SK-N-SH treated with all-trans-retinoic acid at 6 μM for 48 hours (cell line): Measurements from ENCODE around the gene DCDC2.
"Not testable (repeated sequence)": the region's sequence is repeated elsewhere in the genome, so short reads cannot be mapped to it uniquely, and the experiment has no call there.

ENCODE experiments used
- ATAC-seq: fragments of 200-7000 bp; cut with Tn5 transposase; 3 replicates; pipeline ENCODE4 v1.9.1; 2020; ENCODE audit warnings: mild to moderate bottlenecking, moderate library complexity
- ARNTL ChIP-seq: fragments of 450-650 bp; formaldehyde crosslinking; IDR thresholded peaks from 2 replicates; pipeline ENCODE4 v1.5.0; 2020; ENCODE audit warnings: low read depth, mild to moderate bottlenecking, moderate library complexity, borderline replicate concordance
- BACH2 ChIP-seq: fragments of 250-450 bp; sonication (Bioruptor Pico); IDR thresholded peaks from 2 replicates; pipeline ENCODE4 v1.9.0; 2021; ENCODE audit warnings: mild to moderate bottlenecking, borderline replicate concordance
- CSDC2 ChIP-seq: fragments of 250-450 bp; sonication (Bioruptor Pico); IDR thresholded peaks from 2 replicates; pipeline ENCODE4 v1.5.0; 2020; ENCODE audit warnings: mild to moderate bottlenecking, moderate library complexity
- GLIS3 ChIP-seq: fragments of 250-450 bp; sonication (Bioruptor Pico); IDR thresholded peaks from 2 replicates; pipeline ENCODE4 v1.5.0; 2020; ENCODE audit warnings: mild to moderate bottlenecking, moderate library complexity
- OSR1 ChIP-seq: fragments of 250-450 bp; sonication (Bioruptor Pico); IDR thresholded peaks from 2 replicates; pipeline ENCODE4 v1.8.0; 2022; ENCODE audit warnings: moderate library complexity, mild to moderate bottlenecking, inconsistent platforms
- PPARA ChIP-seq: fragments of 250-450 bp; sonication (Bioruptor Pico); IDR thresholded peaks from 2 replicates; pipeline ENCODE4 v1.5.0; 2020; ENCODE audit warnings: mild to moderate bottlenecking, borderline replicate concordance
- RARB ChIP-seq: fragments of 250-450 bp; sonication (Bioruptor Pico); IDR thresholded peaks from 2 replicates; pipeline ENCODE4 v1.8.0; 2021; ENCODE audit warnings: mild to moderate bottlenecking, moderate library complexity
- SNAI2 ChIP-seq: fragments of 250-450 bp; sonication (Bioruptor Pico); IDR thresholded peaks from 2 replicates; pipeline ENCODE4 v1.5.0; 2020; ENCODE audit warnings: mild to moderate bottlenecking, moderate library complexity
- TCF4 ChIP-seq: fragments of 250-450 bp; sonication (Bioruptor Pico); IDR thresholded peaks from 2 replicates; pipeline ENCODE4 v1.8.0; 2021; ENCODE audit warnings: mild to moderate bottlenecking, moderate library complexity, borderline replicate concordance
- TOX ChIP-seq: fragments of 250-450 bp; sonication (Bioruptor Pico); IDR thresholded peaks from 2 replicates; pipeline ENCODE4 v1.8.0; 2021; ENCODE audit warnings: mild to moderate bottlenecking, moderate library complexity, borderline replicate concordance
- ZC3H10 ChIP-seq: fragments of 250-450 bp; sonication (Bioruptor Pico); IDR thresholded peaks from 2 replicates; pipeline ENCODE4 v1.5.1; 2021; ENCODE audit warnings: mild to moderate bottlenecking, moderate library complexity
- ZNF70 ChIP-seq: fragments of 450-650 bp; formaldehyde crosslinking; IDR thresholded peaks from 2 replicates; pipeline ENCODE4 v1.5.0; 2020; ENCODE audit warnings: mild to moderate bottlenecking, moderate library complexity
- ZNF8 ChIP-seq: fragments of 450-650 bp; formaldehyde crosslinking; IDR thresholded peaks from 2 replicates; pipeline ENCODE4 v1.5.0; 2020; ENCODE audit warnings: mild to moderate bottlenecking, moderate library complexity
- TF ChIP-seq, protein P1 (sequence below): fragments of 250-450 bp; sonication (Bioruptor Pico); IDR thresholded peaks from 2 replicates; pipeline ENCODE4 v1.5.0; 2020; ENCODE audit warnings: mild to moderate bottlenecking, moderate library complexity
- TF ChIP-seq, protein P2 (sequence below): fragments of 250-450 bp; sonication (Bioruptor Pico); IDR thresholded peaks from 2 replicates; pipeline ENCODE4 v1.5.1; 2021; ENCODE audit warnings: mild to moderate bottlenecking, moderate library complexity
- TF ChIP-seq, protein P3 (sequence below): fragments of 250-450 bp; sonication (Bioruptor Pico); IDR thresholded peaks from 2 replicates; pipeline ENCODE4 v1.8.0; 2020; ENCODE audit warnings: mild to moderate bottlenecking, moderate library complexity, borderline replicate concordance

DCDC2 gene

DNA sequence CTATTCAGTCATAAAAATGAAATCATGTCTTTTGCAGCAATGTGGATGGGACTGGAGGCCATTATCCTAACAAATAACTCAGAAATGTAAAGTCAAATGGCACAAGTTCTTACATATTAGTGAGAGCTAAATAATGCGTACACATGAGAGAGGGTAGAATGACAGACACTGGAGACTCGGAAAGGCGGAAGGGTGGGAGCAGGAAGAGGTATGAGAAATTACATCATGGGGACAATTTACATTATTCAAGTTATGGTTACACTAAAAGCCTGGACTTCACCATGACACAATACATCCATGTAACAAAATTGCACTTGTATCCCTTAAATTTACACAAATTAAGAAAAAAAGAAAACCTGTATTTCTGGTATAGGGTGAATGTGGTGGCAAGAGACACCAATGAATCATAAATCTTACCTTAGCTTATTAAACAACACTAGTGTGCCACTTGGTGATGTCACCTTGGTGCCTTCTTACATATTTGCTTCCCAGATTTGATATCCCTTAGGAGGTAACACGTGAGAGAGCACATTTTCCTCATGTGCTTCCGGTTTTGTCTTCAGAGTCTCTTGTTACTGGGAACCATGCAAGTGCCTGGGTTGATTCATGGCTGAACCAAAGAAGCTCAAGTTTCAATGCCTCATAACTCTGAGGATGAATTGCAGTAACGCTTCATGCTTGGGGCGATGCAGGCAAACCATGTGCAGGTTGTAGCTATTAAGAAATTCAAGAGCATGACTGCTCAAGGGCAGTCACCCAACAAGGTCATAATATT is 84.6 kb downstream of the DCDC2 start:
- no peak for ATAC-seq
- TF ChIP-seq BACH2 (CRISPR knock-in tag), result no peak
- TF ChIP-seq TCF4 (CRISPR knock-in tag), result no peak
- TF ChIP-seq SNAI2 (CRISPR knock-in tag), result no peak
- TF ChIP-seq ZNF8 (CRISPR knock-in tag), result no peak
- TF ChIP-seq PPARA (CRISPR knock-in tag), result no peak
- TF ChIP-seq, all 23 proteins: peak for 0

DNA sequence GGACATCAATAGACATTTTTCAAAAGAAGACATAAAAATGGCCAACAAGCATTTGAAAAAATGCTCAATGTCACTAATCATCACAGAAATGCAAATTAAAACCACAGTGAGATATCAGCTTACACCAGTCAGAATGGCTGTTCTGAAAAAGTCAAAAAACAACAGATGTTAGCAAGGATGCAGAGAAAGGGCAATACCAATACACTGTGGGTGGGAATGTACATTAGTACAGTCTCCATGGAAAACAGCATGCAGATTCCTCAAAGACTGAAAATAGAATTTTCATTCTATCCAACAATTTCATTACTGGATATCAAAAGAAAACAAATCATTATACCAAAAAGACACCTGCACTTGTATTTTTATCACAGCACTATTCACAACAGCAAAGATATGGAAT is 85.3 kb downstream of the DCDC2 start:
- TF ChIP-seq ZNF8 (CRISPR knock-in tag) (no peak), ARNTL (no peak), OSR1 (CRISPR knock-in tag) (no peak), ZNF70 (CRISPR knock-in tag) (no peak), RARB (no peak), GLIS3 (no peak)
- TF ChIP-seq, protein P1, sequence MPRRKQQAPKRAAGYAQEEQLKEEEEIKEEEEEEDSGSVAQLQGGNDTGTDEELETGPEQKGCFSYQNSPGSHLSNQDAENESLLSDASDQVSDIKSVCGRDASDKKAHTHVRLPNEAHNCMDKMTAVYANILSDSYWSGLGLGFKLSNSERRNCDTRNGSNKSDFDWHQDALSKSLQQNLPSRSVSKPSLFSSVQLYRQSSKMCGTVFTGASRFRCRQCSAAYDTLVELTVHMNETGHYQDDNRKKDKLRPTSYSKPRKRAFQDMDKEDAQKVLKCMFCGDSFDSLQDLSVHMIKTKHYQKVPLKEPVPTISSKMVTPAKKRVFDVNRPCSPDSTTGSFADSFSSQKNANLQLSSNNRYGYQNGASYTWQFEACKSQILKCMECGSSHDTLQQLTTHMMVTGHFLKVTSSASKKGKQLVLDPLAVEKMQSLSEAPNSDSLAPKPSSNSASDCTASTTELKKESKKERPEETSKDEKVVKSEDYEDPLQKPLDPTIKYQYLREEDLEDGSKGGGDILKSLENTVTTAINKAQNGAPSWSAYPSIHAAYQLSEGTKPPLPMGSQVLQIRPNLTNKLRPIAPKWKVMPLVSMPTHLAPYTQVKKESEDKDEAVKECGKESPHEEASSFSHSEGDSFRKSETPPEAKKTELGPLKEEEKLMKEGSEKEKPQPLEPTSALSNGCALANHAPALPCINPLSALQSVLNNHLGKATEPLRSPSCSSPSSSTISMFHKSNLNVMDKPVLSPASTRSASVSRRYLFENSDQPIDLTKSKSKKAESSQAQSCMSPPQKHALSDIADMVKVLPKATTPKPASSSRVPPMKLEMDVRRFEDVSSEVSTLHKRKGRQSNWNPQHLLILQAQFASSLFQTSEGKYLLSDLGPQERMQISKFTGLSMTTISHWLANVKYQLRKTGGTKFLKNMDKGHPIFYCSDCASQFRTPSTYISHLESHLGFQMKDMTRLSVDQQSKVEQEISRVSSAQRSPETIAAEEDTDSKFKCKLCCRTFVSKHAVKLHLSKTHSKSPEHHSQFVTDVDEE (CRISPR knock-in tag), result no peak
- ATAC-seq, result no peak

DNA sequence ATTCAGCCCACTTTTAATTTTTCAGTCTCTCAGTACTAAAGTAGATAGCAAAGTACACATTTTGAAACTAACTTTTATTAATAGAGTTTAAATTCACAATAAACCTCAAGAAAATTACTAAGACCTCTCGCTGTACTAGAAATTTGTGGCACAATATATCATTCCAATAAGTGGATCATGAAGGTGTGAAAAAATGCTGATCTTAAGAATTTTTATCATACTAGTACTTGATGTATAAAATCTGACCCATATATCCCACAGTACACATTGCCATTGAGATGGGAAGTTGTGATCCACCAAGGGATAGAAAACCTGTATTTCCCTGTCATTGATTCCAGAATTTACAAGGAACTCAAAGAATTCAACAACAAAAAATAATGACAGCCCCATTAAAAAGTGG is 85.7 kb downstream of the DCDC2 start:
- ATAC-seq, result no peak
- TF ChIP-seq, protein P2, sequence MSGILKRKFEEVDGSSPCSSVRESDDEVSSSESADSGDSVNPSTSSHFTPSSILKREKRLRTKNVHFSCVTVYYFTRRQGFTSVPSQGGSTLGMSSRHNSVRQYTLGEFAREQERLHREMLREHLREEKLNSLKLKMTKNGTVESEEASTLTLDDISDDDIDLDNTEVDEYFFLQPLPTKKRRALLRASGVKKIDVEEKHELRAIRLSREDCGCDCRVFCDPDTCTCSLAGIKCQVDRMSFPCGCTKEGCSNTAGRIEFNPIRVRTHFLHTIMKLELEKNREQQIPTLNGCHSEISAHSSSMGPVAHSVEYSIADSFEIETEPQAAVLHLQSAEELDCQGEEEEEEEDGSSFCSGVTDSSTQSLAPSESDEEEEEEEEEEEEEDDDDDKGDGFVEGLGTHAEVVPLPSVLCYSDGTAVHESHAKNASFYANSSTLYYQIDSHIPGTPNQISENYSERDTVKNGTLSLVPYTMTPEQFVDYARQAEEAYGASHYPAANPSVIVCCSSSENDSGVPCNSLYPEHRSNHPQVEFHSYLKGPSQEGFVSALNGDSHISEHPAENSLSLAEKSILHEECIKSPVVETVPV (CRISPR knock-in tag), result no peak
- no peak for TF ChIP-seq SNAI2 (CRISPR knock-in tag)
- TF ChIP-seq, protein P3, sequence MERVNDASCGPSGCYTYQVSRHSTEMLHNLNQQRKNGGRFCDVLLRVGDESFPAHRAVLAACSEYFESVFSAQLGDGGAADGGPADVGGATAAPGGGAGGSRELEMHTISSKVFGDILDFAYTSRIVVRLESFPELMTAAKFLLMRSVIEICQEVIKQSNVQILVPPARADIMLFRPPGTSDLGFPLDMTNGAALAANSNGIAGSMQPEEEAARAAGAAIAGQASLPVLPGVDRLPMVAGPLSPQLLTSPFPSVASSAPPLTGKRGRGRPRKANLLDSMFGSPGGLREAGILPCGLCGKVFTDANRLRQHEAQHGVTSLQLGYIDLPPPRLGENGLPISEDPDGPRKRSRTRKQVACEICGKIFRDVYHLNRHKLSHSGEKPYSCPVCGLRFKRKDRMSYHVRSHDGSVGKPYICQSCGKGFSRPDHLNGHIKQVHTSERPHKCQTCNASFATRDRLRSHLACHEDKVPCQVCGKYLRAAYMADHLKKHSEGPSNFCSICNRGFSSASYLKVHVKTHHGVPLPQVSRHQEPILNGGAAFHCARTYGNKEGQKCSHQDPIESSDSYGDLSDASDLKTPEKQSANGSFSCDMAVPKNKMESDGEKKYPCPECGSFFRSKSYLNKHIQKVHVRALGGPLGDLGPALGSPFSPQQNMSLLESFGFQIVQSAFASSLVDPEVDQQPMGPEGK (CRISPR knock-in tag), result no peak
- TF ChIP-seq TCF4 (CRISPR knock-in tag), result no peak

DNA sequence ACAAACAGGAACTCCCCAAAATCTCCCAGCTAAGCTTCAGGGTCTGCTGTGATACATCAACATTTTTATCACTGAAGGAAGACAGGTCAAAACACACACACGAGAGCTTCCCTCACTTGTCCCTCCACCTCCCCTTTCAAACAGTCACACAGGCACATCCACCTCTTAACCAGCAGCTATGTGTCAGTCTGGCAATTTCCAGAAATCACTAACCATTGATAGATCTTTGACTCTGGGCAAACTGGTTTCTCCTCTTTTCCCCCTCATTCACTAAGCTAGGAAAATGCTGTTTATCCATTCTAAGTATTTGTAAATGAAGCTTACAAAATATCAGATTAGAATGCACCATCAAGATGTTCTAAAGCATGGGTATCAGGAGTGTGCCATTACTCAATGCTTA is 87.8 kb downstream of the DCDC2 start:
- no peak for ATAC-seq
- no peak for TF ChIP-seq TOX (CRISPR knock-in tag)
- TF ChIP-seq OSR1 (CRISPR knock-in tag), result no peak
- TF ChIP-seq GLIS3, result no peak
- TF ChIP-seq CSDC2 (CRISPR knock-in tag), result no peak
- no peak for TF ChIP-seq ZC3H10 (CRISPR knock-in tag)
- TF ChIP-seq, all 23 proteins: peak for 0

DNA sequence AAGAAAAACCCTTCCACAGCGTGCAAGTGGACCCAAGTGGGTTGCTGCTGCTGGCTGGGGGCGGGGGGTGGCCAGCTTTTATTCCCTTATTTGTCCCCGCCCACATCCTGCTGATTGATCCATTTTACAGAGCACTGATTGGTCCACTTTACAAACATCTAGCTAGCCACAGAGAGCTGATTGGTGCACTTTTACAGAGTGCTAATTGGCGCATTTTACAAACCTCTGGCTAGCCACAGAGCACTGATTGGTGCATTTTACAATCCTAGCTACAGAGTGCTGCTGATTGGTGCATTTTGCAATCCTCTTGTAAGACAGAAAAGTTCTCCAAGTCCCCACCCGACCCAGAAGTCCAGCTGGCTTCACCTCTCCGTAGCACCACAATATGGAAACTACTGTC is 99.6 kb downstream of the DCDC2 start:
- ATAC-seq, result not testable (repeated sequence)

DNA sequence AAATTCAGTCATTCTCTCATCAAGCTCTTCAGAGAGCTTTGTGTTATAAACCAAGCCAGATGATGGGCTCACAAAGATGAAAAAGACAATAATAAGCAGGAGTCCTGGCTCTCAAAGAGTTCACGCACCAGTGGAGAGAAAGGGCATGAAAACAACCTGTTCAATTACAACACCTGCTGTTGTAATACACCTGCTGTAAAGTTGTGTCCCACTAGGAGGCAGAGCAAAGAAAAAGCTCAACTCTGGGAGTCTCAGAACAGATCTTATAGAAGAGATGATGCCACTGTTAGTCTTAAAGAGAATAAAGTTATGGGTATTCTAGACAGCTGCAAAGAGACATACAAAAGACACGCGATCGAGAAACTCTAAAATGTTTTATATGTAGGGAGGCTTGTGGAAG is 100.6 kb downstream of the DCDC2 start:
- no peak for TF ChIP-seq ARNTL
- no peak for ATAC-seq

DNA sequence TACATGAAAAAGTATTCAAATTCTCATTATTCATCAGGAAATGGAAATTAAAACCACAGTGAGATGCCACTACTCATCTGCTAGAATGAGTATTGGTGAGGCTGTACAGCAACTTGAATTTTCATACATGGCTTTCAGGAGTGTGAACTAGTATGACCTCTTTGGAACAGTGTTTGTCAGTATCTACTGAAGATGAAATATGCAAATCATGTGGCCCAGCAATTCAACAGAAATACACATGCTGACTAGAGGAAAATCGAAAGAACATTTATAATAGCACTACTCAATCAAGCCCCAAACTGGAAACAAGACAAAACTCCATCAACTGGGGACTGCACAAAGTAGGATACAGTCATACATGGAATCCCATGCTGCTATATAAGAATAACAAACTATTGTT is 102.2 kb downstream of the DCDC2 start:
- ATAC-seq, result no peak

More for the DNA sequence above, 102.2 kb downstream of the DCDC2 start:
- no peak for TF ChIP-seq GLIS3
- no peak for TF ChIP-seq BACH2 (CRISPR knock-in tag)
- no peak for TF ChIP-seq TCF4 (CRISPR knock-in tag)
- TF ChIP-seq, protein P2 (CRISPR knock-in tag), result no peak
- no peak for TF ChIP-seq ARNTL
- TF ChIP-seq SNAI2 (CRISPR knock-in tag), result no peak
- TF ChIP-seq ZNF8 (CRISPR knock-in tag), result no peak
- TF ChIP-seq, protein P1 (CRISPR knock-in tag), result no peak
